HepG2 (cell line): ENCODE data around the gene RAD9A. TPM values are rescaled to one million over a fixed set of nuclear protein-coding genes. Genes with fewer than 3 reads are reported as not detected.
A peak's percentile ranks its signal among the peaks of the same experiment; 100 is the strongest.

ENCODE experiments used
- GATAD1 ChIP-seq: IDR thresholded peaks from 2 replicates; pipeline ENCODE4 v1.6.1; 2016; ENCODE audit warnings: missing genetic modification reagents, missing compliant biosample characterization
- HDAC6 ChIP-seq: fragments of 200-600 bp; sonication (generic); IDR thresholded peaks from 2 replicates; pipeline ENCODE4 v1.7.0; 2017; ENCODE audit warnings: mild to moderate bottlenecking, antibody characterized with exemption, low read length, low read depth
- HOXD1 ChIP-seq: sonication (generic); formaldehyde crosslinking; IDR thresholded peaks from 2 replicates; pipeline ENCODE4 v1.5.0; 2020; ENCODE audit warnings: missing genetic modification reagents
- NFE2L1 ChIP-seq: sonication (generic); formaldehyde crosslinking; IDR thresholded peaks from 2 replicates; pipeline ENCODE4 v1.4.0; 2020; ENCODE audit warnings: missing genetic modification reagents, mild to moderate bottlenecking, borderline replicate concordance
- NKX3-1 ChIP-seq: sonication (generic); formaldehyde crosslinking; IDR thresholded peaks from 2 replicates; pipeline ENCODE4 v1.5.0; 2020; ENCODE audit warnings: missing genetic modification reagents
- PAXIP1 ChIP-seq: sonication (generic); formaldehyde crosslinking; conservative IDR thresholded peaks from 2 replicates; pipeline ENCODE4 v1.4.0; 2020; ENCODE audit warnings: mild to moderate bottlenecking, missing genetic modification reagents, moderate library complexity
- RXRB ChIP-seq: IDR thresholded peaks from 2 replicates; pipeline ENCODE4 v1.6.1; 2016; ENCODE audit warnings: borderline replicate concordance, missing genetic modification reagents, missing compliant biosample characterization
- SETDB1 ChIP-seq: sonication (generic); formaldehyde crosslinking; IDR thresholded peaks from 2 replicates; pipeline ENCODE4 v1.5.1; 2020; ENCODE audit warnings: missing genetic modification reagents, mild to moderate bottlenecking, borderline replicate concordance
- ZNF260 ChIP-seq: sonication (generic); formaldehyde crosslinking; IDR thresholded peaks from 2 replicates; pipeline ENCODE4 v1.4.0; 2020; ENCODE audit warnings: missing genetic modification reagents, low read depth, mild to moderate bottlenecking, borderline replicate concordance
- ZNF816 ChIP-seq: sonication (generic); formaldehyde crosslinking; IDR thresholded peaks from 2 replicates; pipeline ENCODE4 v1.8.0; 2022; ENCODE audit warnings: missing genetic modification reagents, mild to moderate bottlenecking, borderline replicate concordance
- polyA plus RNA-seq, 8 experiments: library from polyadenylated mRNA; depleted of rRNA in 3 of 8; stranded (reverse) in 7 of 8; unstranded in 1 of 8; fragments of >200 nt; fragmentation: Illumina TruSeq in 4 of 8; extraction: Trizol in 4 of 8; gene quantifications; 2 replicates each; pipeline versions ENCODE4 v1.2.1 to v1.2.3, GENCODE V29; 2011 to 2016; ENCODE audit warnings: low read depth in 4 of 8, missing spikeins in 1 of 8, mixed read lengths in 1 of 8; ENCODE audit not compliant: insufficient read depth in 1 of 8
- total RNA-seq, 5 experiments: library from RNA; depleted of rRNA; stranded (reverse); fragments of >200 nt; fragmentation: Illumina TruSeq; extraction: Trizol; gene quantifications; 2 replicates each; pipeline ENCODE4 v1.2.3, GENCODE V29; 2016; ENCODE audit warnings: low read depth in 1 of 5
- TF ChIP-seq, protein P1 (sequence below): sonication (generic); formaldehyde crosslinking; IDR thresholded peaks from 2 replicates; pipeline ENCODE4 v1.8.1; 2023; ENCODE audit warnings: missing genetic modification reagents, mild to moderate bottlenecking, borderline replicate concordance
- TF ChIP-seq, protein P2 (sequence below): sonication (generic); formaldehyde crosslinking; IDR thresholded peaks from 2 replicates; pipeline ENCODE4 v1.5.0; 2020; ENCODE audit warnings: mild to moderate bottlenecking, missing genetic modification reagents, borderline replicate concordance

The RAD9A gene
- total and polyA plus RNA-seq, 2 of the 13 experiments (the other 11 are each of a cell fraction or from before 2014, with no cell fraction given) = 10.1 to 15.7 TPM

DNA sequence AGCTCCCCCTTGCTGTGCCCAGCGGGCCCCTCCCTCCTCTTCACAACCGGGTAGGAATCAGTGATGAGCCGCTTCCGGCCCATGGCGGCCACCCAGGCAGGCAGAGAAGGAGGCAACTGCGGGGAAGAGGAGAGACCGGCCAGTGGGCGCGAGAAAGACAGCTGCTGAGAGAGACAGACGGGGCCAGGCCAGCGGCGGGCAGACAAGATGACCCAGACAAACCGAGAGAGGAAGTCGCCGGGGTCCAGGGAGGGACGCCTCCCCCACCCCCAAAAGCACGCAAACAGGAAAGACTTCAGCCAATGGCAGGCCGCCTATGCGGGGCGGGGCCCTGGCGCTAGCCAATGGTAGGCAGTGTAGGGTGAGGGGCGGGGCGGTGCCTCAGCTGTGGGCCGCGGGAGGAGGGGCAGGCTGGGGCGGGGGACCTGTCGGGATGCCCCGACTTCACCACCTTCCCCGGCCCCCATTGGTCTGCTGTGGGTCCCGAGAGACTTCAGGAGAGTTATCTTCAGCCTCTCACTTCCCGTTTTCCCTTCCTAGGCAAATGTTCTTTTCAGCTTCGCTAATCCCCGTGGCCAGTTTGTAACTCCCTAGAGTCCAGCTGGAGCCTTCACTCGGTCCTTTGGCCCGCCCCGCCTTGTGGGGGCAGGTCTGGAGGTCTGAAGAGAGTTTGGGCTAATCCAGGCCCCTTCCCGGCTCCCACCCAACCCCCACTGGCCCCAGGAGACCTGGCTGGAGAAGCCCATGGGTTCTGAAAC, 38.3 kb upstream of the RAD9A start, which contains the start of gene POLD4 (continued):
- TF ChIP-seq SETDB1 (CRISPR knock-in tag) = no peak
- TF ChIP-seq, protein P1, sequence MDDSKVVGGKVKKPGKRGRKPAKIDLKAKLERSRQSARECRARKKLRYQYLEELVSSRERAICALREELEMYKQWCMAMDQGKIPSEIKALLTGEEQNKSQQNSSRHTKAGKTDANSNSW (CRISPR knock-in tag) = no peak
- TF ChIP-seq NFE2L1 (CRISPR knock-in tag) = no peak
- peak; percentile 64 for TF ChIP-seq HOXD1 (CRISPR knock-in tag)
- TF ChIP-seq PAXIP1 = peak; percentile 45; the same call in 1 of the 2 replicates
- TF ChIP-seq ZNF260 = no peak
- TF ChIP-seq, protein P2, sequence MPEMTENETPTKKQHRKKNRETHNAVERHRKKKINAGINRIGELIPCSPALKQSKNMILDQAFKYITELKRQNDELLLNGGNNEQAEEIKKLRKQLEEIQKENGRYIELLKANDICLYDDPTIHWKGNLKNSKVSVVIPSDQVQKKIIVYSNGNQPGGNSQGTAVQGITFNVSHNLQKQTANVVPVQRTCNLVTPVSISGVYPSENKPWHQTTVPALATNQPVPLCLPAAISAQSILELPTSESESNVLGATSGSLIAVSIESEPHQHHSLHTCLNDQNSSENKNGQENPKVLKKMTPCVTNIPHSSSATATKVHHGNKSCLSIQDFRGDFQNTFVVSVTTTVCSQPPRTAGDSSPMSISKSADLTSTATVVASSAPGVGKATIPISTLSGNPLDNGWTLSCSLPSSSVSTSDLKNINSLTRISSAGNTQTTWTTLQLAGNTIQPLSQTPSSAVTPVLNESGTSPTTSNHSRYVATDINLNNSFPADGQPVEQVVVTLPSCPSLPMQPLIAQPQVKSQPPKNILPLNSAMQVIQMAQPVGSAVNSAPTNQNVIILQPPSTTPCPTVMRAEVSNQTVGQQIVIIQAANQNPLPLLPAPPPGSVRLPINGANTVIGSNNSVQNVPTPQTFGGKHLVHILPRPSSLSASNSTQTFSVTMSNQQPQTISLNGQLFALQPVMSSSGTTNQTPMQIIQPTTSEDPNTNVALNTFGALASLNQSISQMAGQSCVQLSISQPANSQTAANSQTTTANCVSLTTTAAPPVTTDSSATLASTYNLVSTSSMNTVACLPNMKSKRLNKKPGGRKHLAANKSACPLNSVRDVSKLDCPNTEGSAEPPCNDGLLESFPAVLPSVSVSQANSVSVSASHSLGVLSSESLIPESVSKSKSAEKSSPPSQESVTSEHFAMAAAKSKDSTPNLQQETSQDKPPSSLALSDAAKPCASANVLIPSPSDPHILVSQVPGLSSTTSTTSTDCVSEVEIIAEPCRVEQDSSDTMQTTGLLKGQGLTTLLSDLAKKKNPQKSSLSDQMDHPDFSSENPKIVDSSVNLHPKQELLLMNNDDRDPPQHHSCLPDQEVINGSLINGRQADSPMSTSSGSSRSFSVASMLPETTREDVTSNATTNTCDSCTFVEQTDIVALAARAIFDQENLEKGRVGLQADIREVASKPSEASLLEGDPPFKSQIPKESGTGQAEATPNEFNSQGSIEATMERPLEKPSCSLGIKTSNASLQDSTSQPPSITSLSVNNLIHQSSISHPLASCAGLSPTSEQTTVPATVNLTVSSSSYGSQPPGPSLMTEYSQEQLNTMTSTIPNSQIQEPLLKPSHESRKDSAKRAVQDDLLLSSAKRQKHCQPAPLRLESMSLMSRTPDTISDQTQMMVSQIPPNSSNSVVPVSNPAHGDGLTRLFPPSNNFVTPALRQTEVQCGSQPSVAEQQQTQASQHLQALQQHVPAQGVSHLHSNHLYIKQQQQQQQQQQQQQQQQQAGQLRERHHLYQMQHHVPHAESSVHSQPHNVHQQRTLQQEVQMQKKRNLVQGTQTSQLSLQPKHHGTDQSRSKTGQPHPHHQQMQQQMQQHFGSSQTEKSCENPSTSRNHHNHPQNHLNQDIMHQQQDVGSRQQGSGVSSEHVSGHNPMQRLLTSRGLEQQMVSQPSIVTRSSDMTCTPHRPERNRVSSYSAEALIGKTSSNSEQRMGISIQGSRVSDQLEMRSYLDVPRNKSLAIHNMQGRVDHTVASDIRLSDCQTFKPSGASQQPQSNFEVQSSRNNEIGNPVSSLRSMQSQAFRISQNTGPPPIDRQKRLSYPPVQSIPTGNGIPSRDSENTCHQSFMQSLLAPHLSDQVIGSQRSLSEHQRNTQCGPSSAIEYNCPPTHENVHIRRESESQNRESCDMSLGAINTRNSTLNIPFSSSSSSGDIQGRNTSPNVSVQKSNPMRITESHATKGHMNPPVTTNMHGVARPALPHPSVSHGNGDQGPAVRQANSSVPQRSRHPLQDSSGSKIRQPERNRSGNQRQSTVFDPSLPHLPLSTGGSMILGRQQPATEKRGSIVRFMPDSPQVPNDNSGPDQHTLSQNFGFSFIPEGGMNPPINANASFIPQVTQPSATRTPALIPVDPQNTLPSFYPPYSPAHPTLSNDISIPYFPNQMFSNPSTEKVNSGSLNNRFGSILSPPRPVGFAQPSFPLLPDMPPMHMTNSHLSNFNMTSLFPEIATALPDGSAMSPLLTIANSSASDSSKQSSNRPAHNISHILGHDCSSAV (CRISPR knock-in tag) = no peak
- no peak for TF ChIP-seq NKX3-1 (CRISPR knock-in tag)
- TF ChIP-seq ZNF816 (CRISPR knock-in tag) = no peak
- TF ChIP-seq RXRB (CRISPR knock-in tag) = peak; percentile 67
- TF ChIP-seq HDAC6 = no peak
- TF ChIP-seq GATAD1 (CRISPR knock-in tag) = peak; percentile 62
